ENCODE measurements around the gene ATL1.

ATL1 gene

DNA sequence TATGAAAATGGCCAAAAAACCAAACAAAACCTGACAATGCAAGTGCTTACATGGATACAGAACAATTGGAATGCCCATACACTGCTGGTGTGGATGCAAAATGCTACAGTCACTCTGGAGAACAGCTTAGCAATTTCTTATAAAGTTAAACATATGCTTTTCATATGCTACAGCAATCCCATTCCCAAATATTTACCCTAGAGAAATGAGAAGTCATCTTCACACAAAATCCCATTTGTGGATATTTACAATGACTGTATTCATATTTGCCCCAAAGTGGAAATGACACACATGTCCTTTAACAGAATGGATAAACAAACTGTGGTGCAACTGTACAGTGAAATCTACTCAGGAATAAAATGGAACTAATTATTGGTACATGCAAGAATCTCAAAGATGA is 87.8 kb downstream of the ATL1 start:
- no peak overlapping the region for H3K27ac ChIP-seq (ENCODE audit: low read length)
- no peaks in the 10 kb centered on the region; the same call in 1 of the 2 replicates for H3K36me3 ChIP-seq (ENCODE audit: insufficient read depth, low read length)
- no peak for ATAC-seq (ENCODE audit: insufficient read depth, low read depth)
- TF ChIP-seq, protein P1, sequence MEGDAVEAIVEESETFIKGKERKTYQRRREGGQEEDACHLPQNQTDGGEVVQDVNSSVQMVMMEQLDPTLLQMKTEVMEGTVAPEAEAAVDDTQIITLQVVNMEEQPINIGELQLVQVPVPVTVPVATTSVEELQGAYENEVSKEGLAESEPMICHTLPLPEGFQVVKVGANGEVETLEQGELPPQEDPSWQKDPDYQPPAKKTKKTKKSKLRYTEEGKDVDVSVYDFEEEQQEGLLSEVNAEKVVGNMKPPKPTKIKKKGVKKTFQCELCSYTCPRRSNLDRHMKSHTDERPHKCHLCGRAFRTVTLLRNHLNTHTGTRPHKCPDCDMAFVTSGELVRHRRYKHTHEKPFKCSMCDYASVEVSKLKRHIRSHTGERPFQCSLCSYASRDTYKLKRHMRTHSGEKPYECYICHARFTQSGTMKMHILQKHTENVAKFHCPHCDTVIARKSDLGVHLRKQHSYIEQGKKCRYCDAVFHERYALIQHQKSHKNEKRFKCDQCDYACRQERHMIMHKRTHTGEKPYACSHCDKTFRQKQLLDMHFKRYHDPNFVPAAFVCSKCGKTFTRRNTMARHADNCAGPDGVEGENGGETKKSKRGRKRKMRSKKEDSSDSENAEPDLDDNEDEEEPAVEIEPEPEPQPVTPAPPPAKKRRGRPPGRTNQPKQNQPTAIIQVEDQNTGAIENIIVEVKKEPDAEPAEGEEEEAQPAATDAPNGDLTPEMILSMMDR (IDR thresholded peaks at IDR 0.05; ENCODE audit: borderline replicate concordance, extremely low read depth, low read length, poor library complexity, severe bottlenecking): no peak
- TF ChIP-seq EZH2 (IDR thresholded peaks at IDR 0.05; ENCODE audit: borderline replicate concordance, low read depth, low read length, severe bottlenecking): no peak
- DNase-seq: no peak
- H3K4me2 ChIP-seq (ENCODE audit: insufficient read depth, low read length): no peak overlapping the region
- peaks cover 3% of the 10 kb centered on the region; the same call in 1 of the 2 replicates for H3K79me2 ChIP-seq (ENCODE audit: insufficient read depth, low read length)
- H3K4me1 ChIP-seq (ENCODE audit: insufficient read depth, low read length): no peaks in the 10 kb centered on the region
- no peak overlapping the region for H3K4me3 ChIP-seq (ENCODE audit: low read depth in 1 of 2, low read length in 2 of 2)
- no peak overlapping the region for H2AFZ ChIP-seq (ENCODE audit: low read depth, low read length)
- H3K9ac ChIP-seq (ENCODE audit: low read depth, low read length): no peak overlapping the region
- H3K9me3 ChIP-seq (ENCODE audit: insufficient read depth, low read length, severe bottlenecking): no peaks in the 10 kb centered on the region
- no peaks in the 10 kb centered on the region for H3K27me3 ChIP-seq (ENCODE audit: insufficient read depth, low read length, poor library complexity)
- H4K20me1 ChIP-seq (ENCODE audit: insufficient read depth, low read length): no peaks in the 10 kb centered on the region

- TF ChIP-seq EZH2 (IDR thresholded peaks at IDR 0.05; ENCODE audit: borderline replicate concordance, low read depth, low read length, severe bottlenecking): no peak
- TF ChIP-seq, protein P1 (IDR thresholded peaks at IDR 0.05; ENCODE audit: borderline replicate concordance, extremely low read depth, low read length, poor library complexity, severe bottlenecking): no peak
- Histone ChIP-seq H3K79me2 (ENCODE audit: insufficient read depth, low read length) (peaks cover 3% of the 10 kb centered on the region; the same call in 1 of the 2 replicates), H3K4me1 (ENCODE audit: insufficient read depth, low read length) (no peaks in the 10 kb centered on the region)
Measured at GRCh38 chr14:50649691-50650090, 89.7 kb downstream of the ATL1 start.

GRCh38 chr14:50656776-50657175 is 96.8 kb downstream of the ATL1 start:
- ATAC-seq (ENCODE audit: insufficient read depth, low read depth): no peak
- no peak overlapping the region for H3K9ac ChIP-seq (ENCODE audit: low read depth, low read length)
- no peaks in the 10 kb centered on the region for H3K9me3 ChIP-seq (ENCODE audit: insufficient read depth, low read length, severe bottlenecking)
- peaks cover 4% of the 10 kb centered on the region; the same call in 1 of the 2 replicates for H3K79me2 ChIP-seq (ENCODE audit: insufficient read depth, low read length)
- no peak overlapping the region for H3K4me3 ChIP-seq (ENCODE audit: low read depth in 1 of 2, low read length in 2 of 2)
- H4K20me1 ChIP-seq (ENCODE audit: insufficient read depth, low read length): no peaks in the 10 kb centered on the region
- H3K27me3 ChIP-seq (ENCODE audit: insufficient read depth, low read length, poor library complexity): no peaks in the 10 kb centered on the region
- H3K27ac ChIP-seq (ENCODE audit: low read length): no peak overlapping the region
- DNase-seq: no peak
- no peaks in the 10 kb centered on the region for H3K4me1 ChIP-seq (ENCODE audit: insufficient read depth, low read length)
- TF ChIP-seq EZH2 (IDR thresholded peaks at IDR 0.05; ENCODE audit: borderline replicate concordance, low read depth, low read length, severe bottlenecking): no peak
- TF ChIP-seq, protein P1 (IDR thresholded peaks at IDR 0.05; ENCODE audit: borderline replicate concordance, extremely low read depth, low read length, poor library complexity, severe bottlenecking): no peak
- no peak overlapping the region for H2AFZ ChIP-seq (ENCODE audit: low read depth, low read length)
- H3K36me3 ChIP-seq (ENCODE audit: insufficient read depth, low read length): peaks cover 11% of the 10 kb centered on the region; the same call in 1 of the 2 replicates
- H3K4me2 ChIP-seq (ENCODE audit: insufficient read depth, low read length): no peak overlapping the region

More at GRCh38 chr14:50649691-50650090, 89.7 kb downstream of the ATL1 start:
- Histone ChIP-seq H3K27ac (ENCODE audit: low read length) (no peak overlapping the region), H3K9me3 (ENCODE audit: insufficient read depth, low read length, severe bottlenecking) (no peaks in the 10 kb centered on the region), H3K27me3 (ENCODE audit: insufficient read depth, low read length, poor library complexity) (no peaks in the 10 kb centered on the region), H3K36me3 (ENCODE audit: insufficient read depth, low read length) (no peaks in the 10 kb centered on the region), H3K4me2 (ENCODE audit: insufficient read depth, low read length) (no peak overlapping the region), H3K4me3 (ENCODE audit: low read depth in 1 of 2, low read length in 2 of 2) (no peak overlapping the region), H4K20me1 (ENCODE audit: insufficient read depth, low read length) (no peaks in the 10 kb centered on the region), H2AFZ (ENCODE audit: low read depth, low read length) (no peak overlapping the region), H3K9ac (ENCODE audit: low read depth, low read length) (no peak overlapping the region)
- no peak for DNase-seq
- no peak for ATAC-seq (ENCODE audit: insufficient read depth, low read depth)
